NCI-H2107 treated with DMSO at 0.1 percent for 48 hours (cell line): ENCODE measurements around the gene CLP1.

ENCODE experiments used
- DNase-seq: peaks from one replicate; lab custom pipeline; 2025; ENCODE audit not compliant: unreplicated experiment; lab: John Stamatoyannopoulos, UW

Gene CLP1

DNA sequence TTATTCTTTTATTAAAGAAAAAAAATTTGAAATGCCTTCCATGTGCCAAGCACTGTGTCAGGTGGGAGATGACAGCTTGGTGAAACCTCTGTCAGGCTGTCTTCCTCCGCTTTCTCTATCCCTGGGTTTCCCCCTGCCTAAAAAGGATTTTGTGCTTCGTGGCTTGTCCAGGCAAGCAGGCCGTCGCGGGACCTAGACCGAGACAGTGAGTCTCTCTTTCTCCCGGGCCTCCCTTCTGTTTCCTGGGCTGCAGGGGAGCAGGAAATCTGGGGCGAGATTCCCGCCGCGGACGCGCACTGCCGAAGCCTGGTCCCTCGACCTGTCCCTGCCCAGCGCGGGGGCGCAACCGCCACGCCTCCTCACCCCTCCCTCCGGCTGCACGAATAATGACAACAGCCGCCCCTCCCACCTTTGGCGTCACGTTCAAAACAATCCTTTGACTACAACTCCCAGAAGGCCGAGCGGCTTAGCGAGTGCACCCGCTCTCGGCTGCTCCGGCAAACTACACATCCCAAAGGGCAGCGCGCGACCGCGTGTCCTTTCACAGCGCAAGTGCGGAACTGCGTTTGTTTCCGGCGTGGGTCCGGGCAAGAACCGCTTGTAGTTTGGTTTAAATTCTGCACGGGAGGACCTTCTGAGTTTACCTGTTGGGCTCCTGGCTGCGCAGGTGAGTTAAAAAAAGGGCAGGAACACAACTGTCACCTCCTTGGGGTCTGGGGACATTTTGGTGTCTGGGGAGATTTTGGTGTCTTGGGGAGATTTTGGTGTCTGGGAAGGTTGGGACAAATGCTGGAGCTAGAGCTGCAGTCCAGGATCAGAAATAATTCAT is at the start of gene CLP1:
CLP1 (plus strand) TSS at position 569 of the 829 bp plus-strand sequence. CDS start 1,715 bp downstream, outside the sequence.
- DNase-seq: peak; percentile 92

DNA sequence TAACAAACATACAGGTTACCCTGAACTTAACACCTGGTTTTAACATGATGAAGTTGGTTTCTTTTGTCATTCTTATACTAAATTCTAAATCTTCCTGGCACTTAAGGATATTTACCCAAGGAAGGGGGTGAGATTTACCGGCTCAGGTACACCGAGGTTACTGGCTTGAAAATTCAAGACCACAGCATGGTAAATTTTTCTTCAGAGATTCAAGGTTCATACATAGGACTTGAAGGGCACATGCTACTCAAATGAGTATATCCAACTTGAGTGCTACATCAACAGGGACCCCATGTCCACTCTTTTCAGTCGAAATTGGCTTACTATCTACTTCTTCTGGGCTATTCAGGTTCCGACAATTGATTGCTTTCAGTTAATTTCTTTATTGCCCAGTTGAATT is 47.4 kb upstream of the CLP1 start:
- DNase-seq: no peak

DNA sequence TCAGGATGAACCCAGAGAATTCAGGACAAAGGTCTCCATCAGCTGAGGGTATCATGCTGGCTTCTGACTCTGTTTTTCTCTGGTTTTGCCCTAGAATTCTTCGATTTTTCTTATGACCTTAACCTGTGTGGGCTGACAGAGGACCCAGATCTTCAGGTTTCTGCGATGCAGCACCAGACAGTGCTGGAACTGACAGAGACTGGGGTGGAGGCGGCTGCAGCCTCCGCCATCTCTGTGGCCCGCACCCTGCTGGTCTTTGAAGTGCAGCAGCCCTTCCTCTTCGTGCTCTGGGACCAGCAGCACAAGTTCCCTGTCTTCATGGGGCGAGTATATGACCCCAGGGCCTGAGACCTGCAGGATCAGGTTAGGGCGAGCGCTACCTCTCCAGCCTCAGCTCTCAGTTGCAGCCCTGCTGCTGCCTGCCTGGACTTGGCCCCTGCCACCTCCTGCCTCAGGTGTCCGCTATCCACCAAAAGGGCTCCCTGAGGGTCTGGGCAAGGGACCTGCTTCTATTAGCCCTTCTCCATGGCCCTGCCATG is 43.3 kb upstream of the CLP1 start:
- no peak for DNase-seq

DNA sequence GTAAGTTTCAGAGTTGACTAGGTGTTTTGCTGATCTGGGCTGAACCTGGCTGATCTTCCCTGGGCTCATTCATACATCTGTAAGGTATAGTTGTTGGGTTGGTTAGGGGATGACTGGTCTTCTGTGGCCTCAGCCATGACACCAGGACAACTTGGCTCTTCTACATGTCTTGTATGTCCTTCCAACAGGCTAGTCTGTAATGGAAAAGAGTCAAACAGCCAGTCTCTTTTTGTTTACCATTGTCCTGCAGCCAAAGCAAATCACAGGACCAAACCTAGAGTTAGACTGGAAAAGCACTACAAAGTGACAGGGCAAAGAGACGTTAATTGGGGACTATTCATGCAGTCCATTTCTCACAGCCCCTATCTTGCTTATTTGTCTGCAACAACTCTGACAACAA is 42.3 kb upstream of the CLP1 start:
- DNase-seq: no peak

DNA sequence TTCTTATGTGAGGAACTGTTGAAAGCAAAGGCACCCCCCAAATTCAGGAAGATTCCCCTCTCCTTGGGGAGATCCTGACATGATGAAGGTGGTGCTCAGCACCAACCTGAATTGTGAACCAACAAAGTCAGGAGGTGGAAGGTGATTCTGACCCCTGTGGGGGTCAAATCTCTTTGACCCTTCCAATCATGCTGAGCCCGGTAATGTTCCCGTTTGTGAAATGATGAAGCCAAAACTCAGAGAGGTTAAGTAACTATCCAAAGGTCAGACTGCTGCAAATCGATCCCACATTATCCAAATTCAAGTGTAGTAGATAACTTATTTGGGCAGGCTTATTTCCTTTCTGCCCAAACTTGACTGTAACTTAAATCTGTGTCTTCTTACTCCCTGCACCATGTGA is 41.0 kb upstream of the CLP1 start:
- no peak for DNase-seq

- no peak for DNase-seq
Measured at GRCh38 chr11:57618438-57618837, 39.1 kb upstream of the CLP1 start.

- no peak for DNase-seq
Measured at GRCh38 chr11:57619331-57619730, 38.2 kb upstream of the CLP1 start.

GRCh38 chr11:57620467-57620866 is 37.1 kb upstream of the CLP1 start:
- DNase-seq: no peak

DNA sequence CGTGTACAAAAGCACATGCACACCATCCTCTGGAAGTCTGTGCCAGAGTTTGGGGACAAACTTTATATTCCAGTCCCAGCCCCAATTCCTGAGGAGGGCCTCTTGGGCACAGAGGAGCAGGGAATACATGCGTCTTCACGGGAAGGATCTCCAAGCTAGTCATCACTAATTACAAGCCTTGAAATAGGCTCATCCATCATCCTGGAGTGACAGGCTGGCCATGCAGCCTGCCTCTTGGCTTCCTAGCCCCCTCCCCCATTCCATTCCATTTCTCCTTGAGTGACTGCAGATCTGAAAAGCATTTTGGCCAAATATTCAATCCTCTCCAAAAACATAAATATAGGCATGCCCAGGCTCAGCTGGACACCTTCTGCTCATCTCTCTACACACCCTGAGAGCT is 35.3 kb upstream of the CLP1 start:
- no peak for DNase-seq

- DNase-seq: no peak
Measured at GRCh38 chr11:57624864-57625263, 32.7 kb upstream of the CLP1 start.

GRCh38 chr11:57626895-57627294 is 30.7 kb upstream of the CLP1 start:
- no peak for DNase-seq

DNA sequence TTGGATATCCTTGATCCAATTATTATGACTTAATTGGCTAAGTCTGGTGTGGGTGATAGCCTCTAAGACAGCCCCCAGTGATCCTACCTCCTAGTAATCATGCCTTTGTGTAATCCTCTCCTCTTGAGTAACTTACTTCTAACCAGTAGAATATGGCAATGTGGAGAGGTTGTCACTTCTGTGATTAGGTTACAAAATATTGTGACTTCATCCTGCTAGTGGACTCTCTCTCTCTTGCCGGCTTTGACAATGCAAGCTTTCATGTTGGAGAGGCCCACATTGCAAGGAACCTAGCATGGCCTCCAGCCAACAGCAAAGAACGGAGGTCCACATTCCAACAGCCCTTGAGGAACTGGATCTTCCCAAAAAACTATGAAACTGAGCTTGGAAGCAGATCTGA is 27.4 kb upstream of the CLP1 start:
- no peak for DNase-seq

DNA sequence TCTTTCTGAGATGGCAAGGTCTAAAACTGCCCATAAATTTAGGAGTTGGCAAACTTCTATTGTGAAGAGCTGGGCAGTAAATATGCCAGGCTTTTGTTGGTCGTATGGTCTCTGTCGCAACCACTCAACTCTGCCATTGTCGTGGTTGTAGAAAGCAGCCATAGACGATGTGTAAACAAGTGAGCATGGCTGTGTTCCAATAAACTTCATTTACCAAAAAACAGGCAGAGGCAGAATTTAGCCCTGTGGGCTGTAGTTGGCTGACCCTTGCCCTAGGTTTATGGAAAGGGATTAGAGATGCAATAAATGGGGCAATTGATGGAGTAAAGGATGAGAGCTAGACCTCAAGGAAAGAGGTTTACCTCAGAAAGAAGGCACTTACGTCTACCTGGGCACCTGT is 25.4 kb upstream of the CLP1 start:
- no peak for DNase-seq

DNA sequence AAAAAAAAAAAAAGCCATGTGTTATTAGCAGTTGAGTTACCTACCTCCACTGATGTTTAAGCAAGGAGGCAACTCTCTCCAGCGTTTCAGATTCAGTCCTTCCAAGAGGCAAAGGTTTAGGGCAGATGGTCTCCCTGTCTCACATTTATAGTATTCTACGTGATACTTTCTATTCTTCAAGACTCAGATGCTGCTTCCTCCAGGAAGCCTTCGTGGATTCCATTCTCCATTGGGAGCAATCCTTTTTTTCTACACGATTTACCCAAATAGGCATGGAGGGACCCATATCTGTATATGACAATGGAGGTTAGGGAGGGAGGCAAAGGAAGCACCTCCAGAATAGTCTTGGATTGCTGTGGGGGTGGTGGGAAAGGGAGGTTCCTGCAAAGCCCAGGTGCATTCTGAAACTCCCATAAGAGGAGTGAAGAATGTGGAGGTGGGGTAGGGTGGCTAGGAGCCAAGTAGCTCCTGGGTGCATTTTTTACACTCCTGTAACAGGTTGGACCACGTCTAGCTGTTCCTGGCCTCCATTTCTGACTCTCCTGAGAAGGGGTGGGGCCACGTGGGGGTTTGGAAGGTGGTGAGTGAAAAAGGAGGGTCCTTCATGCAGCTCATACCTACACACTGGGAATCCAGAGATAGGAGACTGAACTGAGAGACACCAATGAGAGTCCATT is 24.0 kb upstream of the CLP1 start:
- no peak for DNase-seq

GRCh38 chr11:57634311-57634710 is 23.3 kb upstream of the CLP1 start:
- DNase-seq: no peak

DNA sequence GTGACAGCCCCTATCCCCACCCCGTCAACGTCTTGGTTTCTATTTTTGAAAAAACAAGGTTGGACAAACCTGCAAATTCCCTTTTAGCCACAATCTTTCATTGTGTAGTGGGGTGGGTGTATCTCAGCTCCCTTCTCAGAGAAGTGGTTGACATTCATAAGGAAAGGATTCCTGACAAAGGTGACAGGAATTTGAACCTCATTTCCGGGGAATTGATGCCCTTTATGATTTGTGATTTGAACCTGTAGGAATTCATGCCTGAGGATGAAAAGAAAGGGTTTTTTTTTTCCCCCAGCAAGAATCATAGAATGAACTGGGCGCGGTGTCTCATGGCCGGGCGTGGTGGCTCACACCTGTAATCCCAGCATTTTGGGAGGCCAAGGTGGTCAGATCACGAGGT is 22.3 kb upstream of the CLP1 start:
- DNase-seq: no peak

- no peak for DNase-seq
Measured at GRCh38 chr11:57637626-57638004, 19.9 kb upstream of the CLP1 start.

- peak; percentile 39 for DNase-seq
Measured at GRCh38 chr11:57638005-57638781, 19.4 kb upstream of the CLP1 start.

- no peak for DNase-seq
Measured at GRCh38 chr11:57638811-57639320, 18.7 kb upstream of the CLP1 start.

DNA sequence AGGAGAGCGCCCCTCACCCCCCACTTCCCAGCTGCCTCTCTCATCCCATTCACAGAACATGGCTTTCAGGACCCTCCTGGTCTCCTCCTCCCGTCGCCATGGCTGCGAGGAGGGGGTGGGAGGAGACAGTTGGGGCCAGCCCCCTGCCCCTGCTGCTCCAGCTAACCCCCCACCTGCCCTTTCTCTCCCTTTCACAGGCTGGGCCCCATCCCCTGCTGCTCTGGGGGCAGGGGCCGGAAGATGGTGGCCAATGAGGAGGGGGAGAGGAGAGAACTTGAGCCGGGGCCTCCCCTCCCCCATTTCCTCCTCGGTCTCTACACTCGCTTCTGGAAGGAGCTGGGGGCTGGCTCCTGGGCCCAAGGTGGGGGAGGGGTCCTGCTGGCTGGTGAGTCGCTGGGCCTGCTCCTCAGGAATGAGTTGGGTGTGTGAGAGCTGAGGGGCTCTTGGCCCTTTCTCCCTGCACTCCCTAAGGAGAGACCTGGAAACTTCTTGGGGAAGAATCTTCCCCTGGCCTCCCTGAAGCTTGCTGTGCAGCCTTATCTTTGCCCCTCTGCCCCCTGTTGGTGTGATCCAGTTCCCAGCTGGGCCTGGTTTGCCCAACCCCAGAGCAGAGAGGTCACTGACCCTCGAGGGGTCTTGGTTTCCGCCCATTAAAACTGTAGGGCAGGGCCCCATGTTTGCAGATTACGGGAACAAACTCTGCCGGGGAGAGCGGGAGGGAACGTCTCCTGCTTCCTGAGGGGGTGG is 18.1 kb upstream of the CLP1 start:
- no peak for DNase-seq
